Gastroesophageal sphincter (tissue), 4 donors: ENCODE results near the gene AFF3. TPM values are rescaled to one million over a fixed set of nuclear protein-coding genes. Genes with fewer than 3 reads are reported as not detected.

Source experiments
- ATAC-seq: fragments of 150-250 bp; one replicate; pipeline ENCODE4 v1.9.1; 2016; ENCODE audit warnings: mild to moderate bottlenecking, moderate library complexity
- H3K27ac ChIP-seq, 4 donors: fragments of 200-600 bp; sonication (generic) in 3 of 4; 1 replicate in 3 of 4; 2 replicates in 1 of 4; pipeline ENCODE4 v1.5.1; 2016 to 2019
- H3K27me3 ChIP-seq: fragments of 200-600 bp; sonication (generic); one replicate; pipeline ENCODE4 v1.5.1; 2019
- H3K36me3 ChIP-seq, 2 donors: fragments of 200-600 bp; sonication (generic); one replicate each; pipeline ENCODE4 v1.5.1; 2019; ENCODE audit warnings: control low read depth in 1 of 2
- H3K4me1 ChIP-seq, 3 donors: fragments of 200-600 bp; sonication (generic); 1 replicate in 2 of 3; 2 replicates in 1 of 3; pipeline ENCODE4 v1.5.1; 2016 to 2019; ENCODE audit warnings: control low read depth in 2 of 3
- H3K4me3 ChIP-seq, 2 donors: fragments of 200-600 bp; sonication (generic); one replicate each; pipeline ENCODE4 v1.5.1; 2019; ENCODE audit warnings: mild to moderate bottlenecking in 1 of 2, moderate library complexity in 1 of 2
- H3K9me3 ChIP-seq, 3 donors: fragments of 200-600 bp; sonication (generic); one replicate each; pipeline ENCODE4 v1.5.1; 2017 to 2019; ENCODE audit warnings: control low read depth in 2 of 3
- EP300 ChIP-seq: sonication (generic); formaldehyde crosslinking; IDR thresholded peaks from one replicate; pipeline ENCODE4 v1.6.1; 2017; ENCODE audit warnings: antibody characterized with exemption, mild to moderate bottlenecking
- POLR2A ChIP-seq, 2 donors: fragments of 450-650 bp; IDR thresholded peaks; one replicate each; pipeline ENCODE4 v1.6.1; 2017; ENCODE audit warnings: antibody characterized with exemption in 2 of 2, mild to moderate bottlenecking in 2 of 2, moderate library complexity in 1 of 2
- POLR2AphosphoS5 ChIP-seq: sonication (generic); formaldehyde crosslinking; IDR thresholded peaks from one replicate; pipeline ENCODE4 v1.6.1; 2017; ENCODE audit warnings: antibody characterized with exemption
- WGBS, 2 donors: methylation state at CpG; one replicate each; pipeline ENCODE4 v1.1.5; 2018; ENCODE audit warnings: low coverage in 1 of 2; 5-methylcytosine and 5-hydroxymethylcytosine counted together
- total RNA-seq, 4 donors: library from RNA; depleted of rRNA; stranded (reverse); fragments of >200 nt; gene quantifications; one replicate each; pipeline ENCODE4 v1.1.0, GENCODE V29; 2016
- TF ChIP-seq, protein P1 (sequence below), 4 experiments: fragments of 200-600 bp in 2 of 4; fragments of 450-650 bp in 2 of 4; sonication (generic) in 1 of 4; IDR thresholded peaks; one replicate each; pipeline ENCODE4 v1.5.1; 2017 to 2019; ENCODE audit warnings: antibody characterized with exemption in 4 of 4, mild to moderate bottlenecking in 2 of 4, moderate library complexity in 2 of 4

AFF3 gene
- total RNA-seq, 4 donors from 2014 or later = 15.4 to 74.8 (median 37.7) TPM

DNA sequence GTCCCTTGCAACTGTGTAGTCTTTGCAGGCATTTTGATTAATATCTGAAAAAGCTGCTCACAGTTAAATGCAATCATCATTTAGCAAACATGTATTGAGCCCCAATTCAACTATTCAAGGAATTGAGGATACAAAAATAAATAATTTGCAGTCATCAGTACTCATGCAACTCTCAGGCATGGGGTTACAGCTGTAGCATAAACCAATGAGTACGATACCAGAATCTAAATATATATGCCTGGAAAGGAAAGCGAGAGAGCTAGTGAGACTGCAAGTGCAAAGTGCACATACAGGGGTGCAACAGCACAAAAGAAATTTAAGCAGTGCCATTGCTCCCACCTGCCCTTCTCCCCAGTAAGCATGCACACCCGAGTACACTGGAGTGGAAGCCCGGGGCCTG is 216.4 kb downstream of the AFF3 start:
- Histone ChIP-seq H3K4me3 (no peak overlapping the region), H3K4me1 (no peaks in the 10 kb centered on the region), H3K36me3 (no peaks in the 10 kb centered on the region), H3K9me3 (no peaks in the 10 kb centered on the region), H3K27me3 (no peaks in the 10 kb centered on the region), H3K27ac (no peak overlapping the region)
- TF ChIP-seq, protein P1, sequence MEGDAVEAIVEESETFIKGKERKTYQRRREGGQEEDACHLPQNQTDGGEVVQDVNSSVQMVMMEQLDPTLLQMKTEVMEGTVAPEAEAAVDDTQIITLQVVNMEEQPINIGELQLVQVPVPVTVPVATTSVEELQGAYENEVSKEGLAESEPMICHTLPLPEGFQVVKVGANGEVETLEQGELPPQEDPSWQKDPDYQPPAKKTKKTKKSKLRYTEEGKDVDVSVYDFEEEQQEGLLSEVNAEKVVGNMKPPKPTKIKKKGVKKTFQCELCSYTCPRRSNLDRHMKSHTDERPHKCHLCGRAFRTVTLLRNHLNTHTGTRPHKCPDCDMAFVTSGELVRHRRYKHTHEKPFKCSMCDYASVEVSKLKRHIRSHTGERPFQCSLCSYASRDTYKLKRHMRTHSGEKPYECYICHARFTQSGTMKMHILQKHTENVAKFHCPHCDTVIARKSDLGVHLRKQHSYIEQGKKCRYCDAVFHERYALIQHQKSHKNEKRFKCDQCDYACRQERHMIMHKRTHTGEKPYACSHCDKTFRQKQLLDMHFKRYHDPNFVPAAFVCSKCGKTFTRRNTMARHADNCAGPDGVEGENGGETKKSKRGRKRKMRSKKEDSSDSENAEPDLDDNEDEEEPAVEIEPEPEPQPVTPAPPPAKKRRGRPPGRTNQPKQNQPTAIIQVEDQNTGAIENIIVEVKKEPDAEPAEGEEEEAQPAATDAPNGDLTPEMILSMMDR (IDR thresholded peaks at IDR 0.05) = no peak
- TF ChIP-seq POLR2AphosphoS5 = no peak
- no peak for TF ChIP-seq EP300
- TF ChIP-seq POLR2A (IDR thresholded peaks at IDR 0.05) = no peak
- no peak for ATAC-seq
- 88 to 100% methylated on average over 2 to 4 of the region's 4 CpGs for WGBS, 2 donors

- no peak overlapping the region for H3K4me3 ChIP-seq
- no peaks in the 10 kb centered on the region for H3K27me3 ChIP-seq
- WGBS, 2 donors = 76 to 94% methylated on average over 6 of the region's 6 CpGs
- no peaks in the 10 kb centered on the region for H3K9me3 ChIP-seq
- H3K27ac ChIP-seq = no peak overlapping the region
- no peak for ATAC-seq
- no peaks in the 10 kb centered on the region for H3K4me1 ChIP-seq
- no peak for TF ChIP-seq POLR2AphosphoS5
- TF ChIP-seq, protein P1 (IDR thresholded peaks at IDR 0.05) = no peak
- TF ChIP-seq POLR2A (IDR thresholded peaks at IDR 0.05) = no peak
- TF ChIP-seq EP300 = no peak
- no peaks in the 10 kb centered on the region for H3K36me3 ChIP-seq
These were observed 219.7 kb downstream of the AFF3 start for GRCh38 chr2:99922664-99923063.

GRCh38 chr2:99921903-99922302 is 220.5 kb downstream of the AFF3 start:
- H3K4me3 ChIP-seq = no peak overlapping the region
- 91 to 100% methylated on average over 3 of the region's 3 CpGs for WGBS, 2 donors
- no peak overlapping the region for H3K27ac ChIP-seq
- no peaks in the 10 kb centered on the region for H3K27me3 ChIP-seq
- H3K36me3 ChIP-seq = no peaks in the 10 kb centered on the region
- TF ChIP-seq, protein P1 (IDR thresholded peaks at IDR 0.05) = no peak
- TF ChIP-seq POLR2A (IDR thresholded peaks at IDR 0.05) (no peak), EP300 (no peak), POLR2AphosphoS5 (no peak)
- no peaks in the 10 kb centered on the region for H3K4me1 ChIP-seq
- ATAC-seq = no peak
- H3K9me3 ChIP-seq = no peaks in the 10 kb centered on the region

GRCh38 chr2:99918389-99918788 is 224.0 kb downstream of the AFF3 start:
- Histone ChIP-seq H3K27me3 (no peaks in the 10 kb centered on the region), H3K4me3 (no peak overlapping the region), H3K9me3 (no peaks in the 10 kb centered on the region), H3K27ac (no peak overlapping the region), H3K4me1 (no peaks in the 10 kb centered on the region), H3K36me3 (no peaks in the 10 kb centered on the region)
- ATAC-seq = no peak
- TF ChIP-seq POLR2A (IDR thresholded peaks at IDR 0.05) = no peak
- TF ChIP-seq, protein P1 (IDR thresholded peaks at IDR 0.05) = no peak
- no peak for TF ChIP-seq EP300
- TF ChIP-seq POLR2AphosphoS5 = no peak
- 86 to 100% methylated on average over 2 of the region's 2 CpGs for WGBS, 2 donors

DNA sequence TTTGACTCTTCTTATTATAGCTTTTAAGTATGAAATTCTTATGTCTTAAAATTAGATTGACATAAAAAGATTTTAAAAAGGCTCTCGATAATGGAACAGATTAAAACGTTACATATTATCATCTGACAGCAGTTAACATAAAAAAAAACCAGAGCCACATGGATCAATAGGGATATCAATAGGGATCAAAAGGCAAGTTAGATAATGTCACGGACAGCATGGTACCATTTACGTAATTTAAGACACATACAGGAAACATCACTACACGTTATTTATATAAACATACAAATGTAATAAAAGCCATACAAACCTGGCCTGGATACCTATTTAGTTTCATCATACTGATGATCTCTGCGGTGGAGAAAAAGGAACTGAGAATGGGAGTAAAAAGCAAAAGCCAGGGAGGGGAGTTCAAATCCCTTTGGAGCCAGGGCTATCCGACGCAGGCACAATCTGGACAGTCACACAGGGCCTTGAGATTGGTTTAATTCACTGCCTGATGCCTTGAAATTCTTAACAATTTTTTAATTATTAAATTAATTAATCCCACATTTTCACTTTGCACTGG is 227.2 kb downstream of the AFF3 start:
- WGBS, 2 donors = 85 to 89% methylated on average over 8 of the region's 8 CpGs
- Histone ChIP-seq H3K36me3 (no peaks in the 10 kb centered on the region), H3K9me3 (no peaks in the 10 kb centered on the region), H3K27me3 (no peaks in the 10 kb centered on the region), H3K27ac (no peak overlapping the region), H3K4me3 (no peak overlapping the region), H3K4me1 (no peaks in the 10 kb centered on the region)
- no peak for ATAC-seq
- TF ChIP-seq EP300 (no peak), POLR2AphosphoS5 (no peak), POLR2A (IDR thresholded peaks at IDR 0.05) (no peak)
- TF ChIP-seq, protein P1 (IDR thresholded peaks at IDR 0.05) = no peak
